Measurements from ENCODE around the gene MTMR10.

Gene MTMR10

DNA sequence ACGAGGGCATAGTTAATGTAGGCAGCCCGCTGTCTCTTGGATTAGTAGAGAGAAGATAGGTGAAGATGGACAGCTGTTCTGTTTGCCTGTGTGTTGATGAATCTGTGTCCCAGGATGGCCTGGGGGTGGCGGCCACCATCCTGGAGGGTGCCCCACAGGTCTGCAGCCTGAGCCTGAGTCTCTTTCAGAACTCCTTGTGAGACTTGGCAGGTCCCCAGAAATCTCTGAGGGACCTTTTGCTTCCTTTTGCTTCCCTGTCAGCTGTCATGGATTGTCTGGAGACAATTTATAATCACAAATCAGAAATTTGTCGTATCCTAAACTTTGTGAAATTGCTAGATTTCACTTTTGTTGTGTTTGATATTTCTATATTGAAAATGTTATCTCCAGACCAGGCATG is 70.3 kb downstream of the MTMR10 start:
- Histone ChIP-seq H2AFZ (ENCODE audit: low read depth, low read length) (no peak overlapping the region), H3K27me3 (ENCODE audit: insufficient read depth, low read length) (no peaks in the 10 kb centered on the region), H3K4me1 (ENCODE audit: insufficient read depth, low read length) (peaks cover 14% of the 10 kb centered on the region), H3K9me3 (ENCODE audit: low read length) (no peaks in the 10 kb centered on the region), H3K36me3 (ENCODE audit: insufficient read depth, low read length) (peaks cover 72% of the 10 kb centered on the region), H3K4me3 (ENCODE audit: low read length) (no peak overlapping the region)

DNA sequence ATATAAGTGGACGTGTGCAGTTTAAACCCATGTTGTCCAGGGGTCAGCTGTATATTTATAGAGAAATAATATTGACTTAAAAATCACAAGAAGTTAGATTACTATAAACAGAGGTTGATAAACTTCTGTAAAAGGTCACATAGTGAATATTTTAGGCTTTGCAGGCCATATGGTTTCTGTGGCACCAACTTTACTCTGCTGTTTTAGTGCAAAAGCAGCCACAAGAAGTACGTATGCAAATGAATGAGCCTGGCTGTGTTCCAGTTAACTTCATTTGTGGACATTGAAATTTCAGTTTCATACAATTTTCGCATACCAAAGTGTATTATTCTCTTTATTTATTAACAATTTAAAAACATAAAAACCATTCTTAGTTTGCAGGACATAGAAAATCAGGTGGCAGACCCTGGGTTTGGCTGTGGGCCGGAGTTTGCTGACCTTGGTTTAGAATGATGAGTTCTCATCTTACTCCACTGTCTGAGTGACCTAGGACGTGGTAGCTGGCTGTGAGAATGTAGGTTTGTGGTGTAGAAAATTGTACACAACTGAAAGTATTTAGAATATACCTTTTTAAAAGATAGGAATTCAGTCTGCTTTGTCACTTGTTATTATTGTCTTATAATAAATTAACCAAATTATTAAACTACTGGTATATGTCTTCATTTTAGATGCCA is 71.4 kb downstream of the MTMR10 start:
- no peak overlapping the region for H3K4me3 ChIP-seq (ENCODE audit: low read length)
- H3K4me1 ChIP-seq (ENCODE audit: insufficient read depth, low read length) = peaks cover 14% of the 10 kb centered on the region
- H3K9me3 ChIP-seq (ENCODE audit: low read length) = no peaks in the 10 kb centered on the region
- H3K36me3 ChIP-seq (ENCODE audit: insufficient read depth, low read length) = peaks cover 69% of the 10 kb centered on the region
- H3K27me3 ChIP-seq (ENCODE audit: insufficient read depth, low read length) = no peaks in the 10 kb centered on the region
- no peak overlapping the region for H2AFZ ChIP-seq (ENCODE audit: low read depth, low read length)

DNA sequence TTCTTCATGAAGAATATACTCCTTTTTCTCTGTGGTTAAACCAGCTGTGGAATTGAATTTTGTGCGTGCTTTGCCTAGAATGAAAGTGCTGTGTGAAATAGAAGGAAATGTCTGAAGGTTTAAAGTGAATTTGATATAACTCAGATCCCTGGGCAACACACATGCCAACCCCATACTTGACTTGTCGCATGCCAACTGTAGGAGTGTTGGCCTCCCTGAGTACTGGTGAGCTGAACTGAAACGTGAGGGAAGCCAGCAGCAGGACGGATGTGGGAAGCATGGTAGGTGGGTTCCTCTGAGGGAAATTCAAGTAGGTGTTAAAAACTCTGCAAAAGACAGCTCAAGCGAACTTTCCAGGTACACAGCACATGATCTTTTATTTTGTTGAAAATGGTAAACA is 73.1 kb downstream of the MTMR10 start:
- no peaks in the 10 kb centered on the region for H3K27me3 ChIP-seq (ENCODE audit: insufficient read depth, low read length)
- H3K4me1 ChIP-seq (ENCODE audit: insufficient read depth, low read length) = peaks cover 14% of the 10 kb centered on the region
- H3K9me3 ChIP-seq (ENCODE audit: low read length) = no peaks in the 10 kb centered on the region
- H2AFZ ChIP-seq (ENCODE audit: low read depth, low read length) = no peak overlapping the region
- H3K4me3 ChIP-seq (ENCODE audit: low read length) = no peak overlapping the region
- peaks cover 70% of the 10 kb centered on the region for H3K36me3 ChIP-seq (ENCODE audit: insufficient read depth, low read length)

DNA sequence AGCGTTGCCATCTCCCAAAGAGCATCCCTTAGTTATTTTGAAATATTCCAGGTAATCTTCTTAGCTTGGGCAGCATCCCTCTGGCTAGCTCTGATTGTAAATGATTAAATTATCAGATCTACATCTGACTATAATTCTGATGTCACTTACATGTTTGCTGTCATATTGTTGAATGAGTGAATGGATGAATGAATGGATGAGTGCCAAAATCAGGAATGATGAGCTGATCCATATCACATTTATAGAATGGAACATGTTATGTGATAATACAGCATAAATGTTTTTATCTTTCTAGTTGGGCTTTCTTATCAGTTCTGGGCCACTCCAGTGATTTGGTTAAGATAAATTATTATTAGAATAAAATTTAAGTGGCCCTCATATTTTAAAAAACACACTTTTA is 73.8 kb downstream of the MTMR10 start:
- H3K27me3 ChIP-seq (ENCODE audit: insufficient read depth, low read length) = no peaks in the 10 kb centered on the region
- H3K4me1 ChIP-seq (ENCODE audit: insufficient read depth, low read length) = peaks cover 11% of the 10 kb centered on the region
- no peak overlapping the region for H3K4me3 ChIP-seq (ENCODE audit: low read length)
- no peaks in the 10 kb centered on the region for H3K9me3 ChIP-seq (ENCODE audit: low read length)
- no peak overlapping the region for H2AFZ ChIP-seq (ENCODE audit: low read depth, low read length)
- peaks cover 74% of the 10 kb centered on the region for H3K36me3 ChIP-seq (ENCODE audit: insufficient read depth, low read length)

DNA sequence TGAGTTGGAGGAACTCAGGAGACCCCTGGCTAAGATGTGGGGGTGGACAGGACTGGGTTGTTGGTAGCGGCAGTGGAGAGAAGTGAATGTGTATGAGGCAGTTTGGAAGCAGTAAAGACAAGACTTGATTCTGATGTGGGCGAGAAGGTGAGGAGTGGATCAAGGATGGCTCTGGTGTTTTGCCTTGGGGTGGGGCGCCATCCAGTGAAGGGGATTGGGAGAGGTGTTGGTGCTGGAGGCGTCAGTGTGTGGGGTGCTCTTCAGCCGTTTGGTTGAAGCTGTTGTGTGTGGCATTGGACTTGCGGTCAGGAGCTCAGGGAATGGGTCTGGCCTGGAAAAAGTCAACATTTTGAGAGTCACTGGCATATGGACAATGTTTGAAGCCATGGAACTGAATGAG is 74.4 kb downstream of the MTMR10 start:
- H3K9me3 ChIP-seq (ENCODE audit: low read length) = no peaks in the 10 kb centered on the region
- H3K4me1 ChIP-seq (ENCODE audit: insufficient read depth, low read length) = peaks cover 5% of the 10 kb centered on the region
- peaks cover 75% of the 10 kb centered on the region for H3K36me3 ChIP-seq (ENCODE audit: insufficient read depth, low read length)
- H3K27me3 ChIP-seq (ENCODE audit: insufficient read depth, low read length) = no peaks in the 10 kb centered on the region
- H3K4me3 ChIP-seq (ENCODE audit: low read length) = no peak overlapping the region
- H2AFZ ChIP-seq (ENCODE audit: low read depth, low read length) = no peak overlapping the region

DNA sequence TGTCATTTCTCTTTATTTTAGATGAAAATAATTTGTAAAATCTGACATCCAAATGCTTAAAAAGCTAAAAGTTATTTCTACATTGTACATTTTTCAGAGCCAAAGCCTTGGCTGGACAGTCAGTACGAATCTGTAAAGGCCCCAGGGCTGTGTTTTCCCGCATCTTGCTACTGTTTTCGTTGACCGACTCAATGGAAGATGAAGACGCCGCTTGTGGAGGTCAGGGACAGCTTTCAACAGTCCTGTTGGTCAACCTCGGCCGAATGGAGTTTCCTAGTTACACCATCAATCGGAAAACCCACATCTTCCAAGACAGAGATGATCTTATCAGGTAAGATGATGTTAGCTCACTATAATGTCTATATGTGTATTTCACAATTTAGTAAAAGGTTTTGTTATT is 77.7 kb downstream of the MTMR10 start:
- Histone ChIP-seq H3K9me3 (ENCODE audit: low read length) (no peaks in the 10 kb centered on the region), H3K4me3 (ENCODE audit: low read length) (no peak overlapping the region), H3K4me1 (ENCODE audit: insufficient read depth, low read length) (no peaks in the 10 kb centered on the region), H3K27me3 (ENCODE audit: insufficient read depth, low read length) (no peaks in the 10 kb centered on the region), H3K36me3 (ENCODE audit: insufficient read depth, low read length) (peaks cover 80% of the 10 kb centered on the region), H2AFZ (ENCODE audit: low read depth, low read length) (no peak overlapping the region)

DNA sequence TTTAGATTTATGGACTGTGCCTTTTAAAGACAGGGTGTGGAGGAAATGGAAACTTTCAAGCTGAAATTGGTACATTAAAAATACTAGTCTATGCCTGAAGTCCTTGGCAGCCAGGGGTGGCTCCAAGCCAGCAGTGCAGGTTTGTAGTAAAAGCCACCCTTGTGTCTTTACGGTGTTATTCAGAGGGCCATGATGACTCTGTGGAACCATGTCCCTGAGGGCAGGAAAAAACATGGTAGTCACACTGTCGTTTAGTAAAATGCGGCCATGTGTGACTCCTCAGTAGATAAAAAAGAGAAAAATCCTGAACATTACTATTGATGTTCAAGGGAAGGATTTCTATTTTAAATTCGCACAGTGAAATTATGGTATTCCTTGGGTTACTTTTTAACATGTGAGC is 85.1 kb downstream of the MTMR10 start:
- no peaks in the 10 kb centered on the region for H3K9me3 ChIP-seq (ENCODE audit: low read length)
- no peaks in the 10 kb centered on the region for H3K27me3 ChIP-seq (ENCODE audit: insufficient read depth, low read length)
- H3K36me3 ChIP-seq (ENCODE audit: insufficient read depth, low read length) = peaks cover 34% of the 10 kb centered on the region
- H2AFZ ChIP-seq (ENCODE audit: low read depth, low read length) = no peak overlapping the region
- H3K4me1 ChIP-seq (ENCODE audit: insufficient read depth, low read length) = peaks cover 3% of the 10 kb centered on the region
- H3K4me3 ChIP-seq (ENCODE audit: low read length) = no peak overlapping the region

DNA sequence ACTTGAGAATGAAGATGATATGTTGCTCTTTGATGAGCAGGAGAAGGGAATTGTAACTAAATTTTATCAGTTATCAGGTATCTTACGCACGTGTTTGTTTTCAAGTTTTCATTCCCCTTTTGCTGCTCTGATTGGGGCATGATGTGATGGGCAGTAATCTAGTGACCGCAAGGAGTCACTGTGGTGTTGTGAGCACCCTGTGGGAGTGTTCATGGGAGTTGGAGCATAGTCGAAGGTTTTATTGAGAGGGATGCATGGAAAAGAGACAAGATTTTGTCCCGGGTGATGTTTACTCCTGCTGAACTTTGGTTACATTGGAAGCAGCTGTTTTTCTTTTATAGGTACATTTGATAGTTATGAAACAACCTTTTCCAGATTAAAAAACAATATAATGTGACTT is 85.6 kb downstream of the MTMR10 start:
- Histone ChIP-seq H2AFZ (ENCODE audit: low read depth, low read length) (no peak overlapping the region), H3K9me3 (ENCODE audit: low read length) (no peaks in the 10 kb centered on the region), H3K36me3 (ENCODE audit: insufficient read depth, low read length) (peaks cover 30% of the 10 kb centered on the region)

DNA sequence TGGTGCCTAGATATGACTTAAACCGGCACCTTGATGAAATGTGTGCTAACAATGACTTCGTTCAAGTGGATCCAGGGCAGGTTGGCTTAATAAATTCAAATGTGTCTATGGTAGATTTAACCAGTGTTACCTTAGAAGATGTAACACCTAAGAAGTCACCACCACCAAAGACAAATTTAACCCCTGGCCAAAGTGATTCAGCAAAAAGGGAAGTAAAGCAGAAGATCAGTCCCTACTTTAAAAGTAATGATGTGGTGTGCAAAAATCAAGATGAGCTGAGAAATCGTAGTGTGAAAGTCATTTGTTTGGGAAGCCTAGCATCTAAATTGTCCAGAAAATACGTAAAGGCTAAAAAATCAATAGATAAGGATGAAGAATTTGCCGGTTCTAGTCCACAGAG is 86.6 kb downstream of the MTMR10 start:
- Histone ChIP-seq H3K27me3 (ENCODE audit: insufficient read depth, low read length) (no peaks in the 10 kb centered on the region), H3K36me3 (ENCODE audit: insufficient read depth, low read length) (peaks cover 24% of the 10 kb centered on the region), H3K4me3 (ENCODE audit: low read length) (peak overlapping the region; percentile 72), H2AFZ (ENCODE audit: low read depth, low read length) (no peak overlapping the region), H3K4me1 (ENCODE audit: insufficient read depth, low read length) (peaks cover 3% of the 10 kb centered on the region), H3K9me3 (ENCODE audit: low read length) (no peaks in the 10 kb centered on the region)

More for the DNA sequence above, 85.6 kb downstream of the MTMR10 start:
- H3K27me3 ChIP-seq (ENCODE audit: insufficient read depth, low read length) = no peaks in the 10 kb centered on the region
- no peak overlapping the region for H3K4me3 ChIP-seq (ENCODE audit: low read length)
- H3K4me1 ChIP-seq (ENCODE audit: insufficient read depth, low read length) = peaks cover 3% of the 10 kb centered on the region

DNA sequence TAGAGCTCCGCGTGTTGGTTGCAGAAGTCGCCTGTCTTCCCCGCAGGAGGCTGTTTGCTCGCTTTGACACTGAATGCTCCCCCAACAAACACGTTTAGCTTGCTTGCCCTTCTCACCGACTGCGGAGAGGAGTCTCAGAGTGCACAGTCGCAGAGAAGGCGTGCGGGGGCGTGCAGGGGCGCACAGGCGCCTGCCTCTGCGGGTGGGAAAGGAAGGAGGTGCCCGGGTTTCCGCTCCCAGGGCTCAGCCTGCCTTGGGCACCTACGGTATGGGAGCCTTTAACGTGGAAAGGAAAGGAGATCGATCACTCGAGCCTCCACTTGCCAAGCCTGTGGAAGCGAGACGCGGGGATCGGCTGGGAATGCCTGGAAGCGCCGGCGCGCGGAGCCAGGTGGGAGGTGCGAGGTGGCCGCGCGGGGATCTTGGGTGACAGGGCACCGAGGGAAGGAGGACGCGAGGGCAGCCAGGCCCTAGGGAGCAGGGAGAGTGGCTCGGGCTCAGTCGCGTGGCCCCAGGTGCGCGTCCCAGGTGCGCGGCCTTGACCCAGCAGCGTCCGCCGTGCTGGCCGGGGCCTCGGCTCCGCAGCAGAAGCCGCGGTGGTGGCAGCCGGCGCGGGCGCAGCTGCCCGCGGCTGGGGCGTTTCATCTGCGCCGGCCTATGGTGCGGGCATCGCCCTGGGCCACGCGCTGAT is 87.8 kb downstream of the MTMR10 start, which contains the start of gene FAN1:
Gene FAN1, plus strand, starts transcription at position 419 of the 691 bp plus-strand sequence. CDS start 749 bp downstream, outside the sequence.
- no peaks in the 10 kb centered on the region for H3K27me3 ChIP-seq (ENCODE audit: insufficient read depth, low read length)
- H3K9me3 ChIP-seq (ENCODE audit: low read length) = no peaks in the 10 kb centered on the region
- peak within 1 kb of the TSS; percentile 77 for H2AFZ ChIP-seq (ENCODE audit: low read depth, low read length)
- H3K36me3 ChIP-seq (ENCODE audit: insufficient read depth, low read length) = peaks cover 15% of the 10 kb centered on the region
- H3K4me3 ChIP-seq (ENCODE audit: low read length) = peak within 1 kb of the TSS; percentile 72
- H3K4me1 ChIP-seq (ENCODE audit: insufficient read depth, low read length) = peaks cover 3% of the 10 kb centered on the region

DNA sequence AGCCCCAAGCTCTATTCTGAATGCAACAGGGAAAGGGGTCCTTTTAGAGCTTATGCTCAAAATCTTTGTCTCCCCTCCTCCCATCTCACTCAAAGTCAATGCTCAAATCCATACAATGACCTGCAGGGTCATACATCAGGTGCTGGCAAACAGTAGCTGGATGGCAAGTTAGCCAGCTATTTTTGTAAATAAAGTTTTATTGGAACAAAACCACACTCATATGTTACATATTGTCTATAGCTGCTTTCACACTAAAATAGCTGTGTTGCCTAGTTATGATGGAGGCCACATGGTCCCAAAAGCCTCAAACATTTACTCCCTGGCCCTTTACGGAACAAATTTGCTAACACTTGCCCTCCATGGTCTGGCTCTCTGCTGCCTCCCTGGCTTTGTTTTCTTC is 89.5 kb downstream of the MTMR10 start:
- H2AFZ ChIP-seq (ENCODE audit: low read depth, low read length) = no peak overlapping the region
- no peaks in the 10 kb centered on the region for H3K9me3 ChIP-seq (ENCODE audit: low read length)
- no peak overlapping the region for H3K4me3 ChIP-seq (ENCODE audit: low read length)
- no peaks in the 10 kb centered on the region for H3K27me3 ChIP-seq (ENCODE audit: insufficient read depth, low read length)
- peaks cover 9% of the 10 kb centered on the region for H3K36me3 ChIP-seq (ENCODE audit: insufficient read depth, low read length)
- H3K4me1 ChIP-seq (ENCODE audit: insufficient read depth, low read length) = peaks cover 3% of the 10 kb centered on the region

DNA sequence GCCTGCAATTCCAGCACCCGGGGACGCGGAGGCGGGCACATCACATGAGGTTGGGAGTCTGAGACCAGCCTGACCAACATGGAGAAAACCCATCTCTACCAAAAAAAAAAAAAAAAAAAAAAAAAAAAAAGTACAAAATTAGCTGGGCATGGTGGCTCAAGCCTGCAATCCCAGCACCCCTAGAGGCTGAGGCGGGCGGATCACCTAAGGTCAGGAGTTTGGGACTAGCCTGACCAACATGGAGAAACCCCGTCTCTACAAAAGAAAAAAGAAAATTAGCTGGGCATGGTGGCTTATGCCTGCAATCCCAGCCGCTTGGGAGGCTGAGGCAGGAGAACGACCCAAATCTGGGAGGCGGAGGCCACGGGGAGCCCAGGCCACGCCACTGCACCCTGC is 95.2 kb downstream of the MTMR10 start:
- Histone ChIP-seq H3K9me3 (ENCODE audit: low read length) (no peaks in the 10 kb centered on the region), H3K27me3 (ENCODE audit: insufficient read depth, low read length) (no peaks in the 10 kb centered on the region)

DNA sequence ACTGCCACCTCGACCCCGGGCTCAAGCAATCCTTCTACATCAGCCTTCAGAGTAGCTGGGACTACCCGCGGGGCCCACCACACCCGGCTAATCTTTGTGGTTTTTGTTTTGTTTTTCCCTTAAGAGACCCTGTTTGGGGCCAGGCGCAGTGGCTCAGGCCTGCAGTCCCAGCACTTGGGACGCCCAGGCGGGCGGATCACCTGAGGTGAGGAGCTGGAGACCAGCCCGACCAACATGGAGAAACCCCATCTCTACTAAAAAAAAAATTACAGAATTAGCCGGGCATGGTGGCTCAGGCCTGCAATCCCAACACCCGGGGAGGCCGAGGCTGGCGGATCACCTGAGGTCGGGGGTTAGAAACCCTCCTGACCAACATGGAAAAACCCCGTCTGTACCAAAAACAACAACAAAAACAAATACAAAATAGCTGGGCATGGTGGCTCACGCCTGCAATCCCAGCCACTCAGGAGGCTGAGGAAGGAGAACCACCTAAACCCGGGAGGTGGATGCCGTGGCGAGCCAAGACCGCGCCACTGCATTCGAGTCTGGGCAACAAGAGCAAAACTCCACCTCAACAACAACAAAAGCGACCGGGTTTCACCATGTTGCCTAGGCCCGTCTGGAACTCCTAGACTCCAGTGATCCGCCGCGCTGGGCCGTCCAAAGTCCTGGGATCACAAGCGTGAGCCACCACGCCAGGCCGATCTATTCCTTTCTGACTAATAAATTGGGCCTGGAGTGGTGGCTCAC is 95.8 kb downstream of the MTMR10 start:
- no peaks in the 10 kb centered on the region for H3K9me3 ChIP-seq (ENCODE audit: low read length)
- H3K36me3 ChIP-seq (ENCODE audit: insufficient read depth, low read length) = no peaks in the 10 kb centered on the region
- H3K27me3 ChIP-seq (ENCODE audit: insufficient read depth, low read length) = no peaks in the 10 kb centered on the region
- H3K4me3 ChIP-seq (ENCODE audit: low read length) = no peak overlapping the region
- peaks cover 8% of the 10 kb centered on the region for H3K4me1 ChIP-seq (ENCODE audit: insufficient read depth, low read length)
- H2AFZ ChIP-seq (ENCODE audit: low read depth, low read length) = peak overlapping the region; percentile 21

More for the DNA sequence above, 95.2 kb downstream of the MTMR10 start:
- peaks cover 8% of the 10 kb centered on the region for H3K4me1 ChIP-seq (ENCODE audit: insufficient read depth, low read length)
- no peak overlapping the region for H3K4me3 ChIP-seq (ENCODE audit: low read length)
- H2AFZ ChIP-seq (ENCODE audit: low read depth, low read length) = no peak overlapping the region
- H3K36me3 ChIP-seq (ENCODE audit: insufficient read depth, low read length) = no peaks in the 10 kb centered on the region

All from neuron (in vitro differentiated cells).